HEK293 (cell line): ENCODE measurements around the gene CLN6.
"Not testable (repeated sequence)": the region's sequence is repeated elsewhere in the genome, so short reads cannot be mapped to it uniquely, and the experiment has no call there.

ENCODE experiments used
- CTCF ChIA-PET: fragments of 350-600 bp; formaldehyde crosslinking; extraction: SDS; loops from one replicate; lab custom pipeline; 2021; ENCODE audit warnings: antibody characterized with exemption; lab: Yijun Ruan, JAX
- POLR2A ChIA-PET: fragments of 300-600 bp; formaldehyde crosslinking; extraction: SDS; loops from one replicate; lab custom pipeline; 2020; ENCODE audit warnings: antibody characterized with exemption, inconsistent platforms; lab: Yijun Ruan, JAX
- H3K27ac ChIP-seq: fragments of 200-500 bp; sonication (Bioruptor generic); 2 replicates; pipeline ENCODE4 v1.5.1; 2014; ENCODE audit warnings: low read depth, low read length, control low read depth, inconsistent platforms; ENCODE audit errors: extremely low read depth
- H3K36me3 ChIP-seq, 2 experiments: fragments of 200-500 bp in 1 of 2; sonication (Bioruptor generic) in 1 of 2; 1 replicate in 1 of 2; 2 replicates in 1 of 2; pipeline ENCODE4 v1.5.1; 2014 to 2017; ENCODE audit warnings: inconsistent platforms in 2 of 2, low read length in 2 of 2; ENCODE audit not compliant: control insufficient read depth in 2 of 2, insufficient read depth in 1 of 2
- H3K4me1 ChIP-seq: fragments of 200-500 bp; sonication (Bioruptor generic); 2 replicates; pipeline ENCODE4 v1.5.1; 2014; ENCODE audit warnings: mild to moderate bottlenecking, low read length, inconsistent platforms; ENCODE audit not compliant: control insufficient read depth, insufficient read depth
- H3K4me3 ChIP-seq: 2 replicates; pipeline ENCODE4 v1.5.1; 2011; ENCODE audit warnings: low read depth, mild to moderate bottlenecking, control low read depth, low read length, moderate library complexity
- H3K9me3 ChIP-seq: fragments of 200-500 bp; sonication (Bioruptor generic); 2 replicates; pipeline ENCODE4 v1.5.1; 2014; ENCODE audit warnings: low read depth, low read length, inconsistent platforms; ENCODE audit not compliant: control insufficient read depth, insufficient read depth
- BCL6B ChIP-seq: fragments of 450-650 bp; formaldehyde crosslinking; IDR thresholded peaks from 2 replicates; pipeline ENCODE4 v1.5.1; 2017; ENCODE audit warnings: missing biosample characterization, missing genetic modification characterization
- KLF1 ChIP-seq: fragments of 450-650 bp; formaldehyde crosslinking; IDR thresholded peaks from 2 replicates; pipeline ENCODE4 v1.5.1; 2016; ENCODE audit warnings: missing biosample characterization, missing genetic modification characterization
- PRDM1 ChIP-seq: fragments of 450-650 bp; formaldehyde crosslinking; IDR thresholded peaks from 2 replicates; pipeline ENCODE4; 2016; ENCODE audit warnings: missing biosample characterization, missing genetic modification characterization
- SP2 ChIP-seq: fragments of 450-650 bp; formaldehyde crosslinking; IDR thresholded peaks from 2 replicates; pipeline ENCODE4 v1.5.1; 2016; ENCODE audit warnings: missing biosample characterization, missing genetic modification characterization
- ZBTB11 ChIP-seq: fragments of 450-650 bp; formaldehyde crosslinking; conservative IDR thresholded peaks from 2 replicates; pipeline ENCODE4 v1.5.1; 2016; ENCODE audit warnings: low read depth, missing biosample characterization, missing genetic modification characterization
- ZNF138 ChIP-seq: fragments of 450-650 bp; formaldehyde crosslinking; IDR thresholded peaks from 2 replicates; pipeline ENCODE4 v1.5.1; 2016; ENCODE audit warnings: missing biosample characterization, missing genetic modification characterization, borderline replicate concordance
- ZNF664 ChIP-seq: fragments of 450-650 bp; formaldehyde crosslinking; IDR thresholded peaks from 2 replicates; pipeline ENCODE4 v1.5.1; 2016; ENCODE audit warnings: missing biosample characterization, missing genetic modification characterization
- ZNF670 ChIP-seq: fragments of 450-650 bp; formaldehyde crosslinking; IDR thresholded peaks from 2 replicates; pipeline ENCODE4 v1.5.1; 2016; ENCODE audit warnings: missing biosample characterization, missing genetic modification characterization, low read depth
- ZNF692 ChIP-seq: fragments of 450-650 bp; formaldehyde crosslinking; IDR thresholded peaks from 2 replicates; pipeline ENCODE4 v1.5.1; 2016; ENCODE audit warnings: missing biosample characterization, missing genetic modification characterization
- ZSCAN23 ChIP-seq: fragments of 450-650 bp; formaldehyde crosslinking; IDR thresholded peaks from 2 replicates; pipeline ENCODE4 v1.5.1; 2016; ENCODE audit warnings: missing biosample characterization, missing genetic modification characterization

Gene CLN6

GRCh38 chr15:68235022-68235421 is 5.5 kb upstream of the CLN6 start:
- CTCF ChIA-PET = interaction anchor here (0.6 to 1.3 kb wide), 2 partner anchors 18 to 536 kb away, joined by 4 to 7 read pairs; no protein-coding TSS in a partner anchor

GRCh38 chr15:68234520-68234919 is 5.0 kb upstream of the CLN6 start:
- H3K36me3 ChIP-seq, H3K9me3 ChIP-seq, H3K4me1 ChIP-seq, POLR2A ChIA-PET, H3K27ac ChIP-seq, H3K4me3 ChIP-seq: not testable (repeated sequence)
- CTCF ChIA-PET = interaction anchor here (0.5 to 1.3 kb wide), 2 partner anchors 15 to 18 kb away, joined by 3 to 7 read pairs; no protein-coding TSS in a partner anchor

More at GRCh38 chr15:68235022-68235421, 5.5 kb upstream of the CLN6 start:
- POLR2A ChIA-PET = interaction anchor here (0.8 kb wide), 1 partner anchor 9 kb away, joined by 6 read pairs; no protein-coding TSS in a partner anchor
- no peak overlapping the region for H3K4me3 ChIP-seq
- no peak overlapping the region for H3K27ac ChIP-seq
- TF ChIP-seq ZNF664 (tag by site-specific recombination) = peak; percentile 95
- no peak for TF ChIP-seq KLF1 (tag by site-specific recombination)
- H3K9me3 ChIP-seq = no peaks in the 10 kb centered on the region
- H3K36me3 ChIP-seq = no peaks in the 10 kb centered on the region
- peaks cover 3% of the 10 kb centered on the region; the same call in 1 of the 2 replicates for H3K4me1 ChIP-seq

- Histone ChIP-seq H3K27ac (no peak overlapping the region), H3K9me3 (no peaks in the 10 kb centered on the region), H3K4me3 (no peak overlapping the region), H3K4me1 (peaks cover 4% of the 10 kb centered on the region; the same call in 1 of the 2 replicates), H3K36me3 (no peaks in the 10 kb centered on the region)
- ChIA-PET POLR2A (no interaction called here), CTCF (interaction anchor here (0.5 kb wide), 2 partner anchors 15 to 53 kb away, joined by 3 read pairs; no protein-coding TSS in a partner anchor)
- TF ChIP-seq ZNF138 = no peak
- TF ChIP-seq ZSCAN23 (tag by site-specific recombination) = no peak
- peak; percentile 49; the same call in 1 of the 2 replicates for TF ChIP-seq BCL6B (tag by site-specific recombination)
Measured at GRCh38 chr15:68234060-68234459, 4.5 kb upstream of the CLN6 start.

GRCh38 chr15:68232937-68233336 is 3.4 kb upstream of the CLN6 start:
- peaks cover 4% of the 10 kb centered on the region; the same call in 1 of the 2 replicates for H3K4me1 ChIP-seq
- CTCF ChIA-PET = interaction anchor here (1.3 kb wide), 1 partner anchor 20 kb away, joined by 4 read pairs; no protein-coding TSS in a partner anchor
- TF ChIP-seq ZBTB11 (tag by site-specific recombination) (no peak), SP2 (tag by site-specific recombination) (no peak), ZNF670 (tag by site-specific recombination) (no peak), ZNF692 (tag by site-specific recombination) (no peak), PRDM1 (tag by site-specific recombination) (no peak)
- TF ChIP-seq, all 188 proteins: peak for 0
- Histone ChIP-seq H3K36me3 (no peaks in the 10 kb centered on the region), H3K27ac (no peak overlapping the region), H3K9me3 (no peaks in the 10 kb centered on the region), H3K4me3 (no peak overlapping the region)
- POLR2A ChIA-PET = interaction anchor here (1.0 kb wide), 1 partner anchor 45 kb away, joined by 3 read pairs; the partner anchor contains the start of gene FEM1B
